Spleen (tissue), 11 donors: ENCODE results near the gene NUDT3. TPM values are rescaled to one million over a fixed set of nuclear protein-coding genes. Genes with fewer than 3 reads are reported as not detected.
A peak's percentile ranks its signal among the peaks of the same experiment; 100 is the strongest.

Experiments
- DNase-seq: peaks from one replicate; pipeline ENCODE4 v3.0.0-alpha.2; 2020
- H3K27ac ChIP-seq, 8 donors: fragments of 200-600 bp; sonication (generic) in 7 of 8; 1 replicate in 4 of 8; 2 replicates in 4 of 8; pipeline versions ENCODE4 v1.5.0 to v1.8.0; 2016 to 2021; ENCODE audit warnings: inconsistent platforms in 4 of 8, mild to moderate bottlenecking in 4 of 8, moderate library complexity in 1 of 8
- H3K27me3 ChIP-seq, 7 donors: fragments of 200-600 bp; sonication (generic) in 6 of 7; replicated peaks in 1 of 7; 1 replicate in 4 of 7; 2 replicates in 3 of 7; pipeline versions ENCODE4 v1.5.0 to v1.8.0; 2016 to 2021; ENCODE audit warnings: inconsistent platforms in 3 of 7, mild to moderate bottlenecking in 1 of 7
- H3K36me3 ChIP-seq, 6 donors: fragments of 200-600 bp; sonication (generic) in 5 of 6; 1 replicate in 4 of 6; 2 replicates in 2 of 6; pipeline versions ENCODE4 v1.5.0 to v1.8.0; 2016 to 2021; ENCODE audit warnings: inconsistent platforms in 2 of 6
- H3K4me1 ChIP-seq, 6 donors: fragments of 200-600 bp; sonication (generic) in 5 of 6; 1 replicate in 3 of 6; 2 replicates in 3 of 6; pipeline versions ENCODE4 v1.5.0 to v1.8.0; 2016 to 2021; ENCODE audit warnings: inconsistent platforms in 3 of 6
- H3K4me3 ChIP-seq, 8 donors: fragments of 200-600 bp; sonication (generic) in 7 of 8; 1 replicate in 4 of 8; 2 replicates in 4 of 8; pipeline versions ENCODE4 v1.5.0 to v1.8.0; 2016 to 2021; ENCODE audit warnings: inconsistent platforms in 4 of 8, mild to moderate bottlenecking in 4 of 8, moderate library complexity in 2 of 8
- H3K9me3 ChIP-seq, 8 donors: fragments of 200-600 bp; sonication (generic) in 7 of 8; 1 replicate in 4 of 8; 2 replicates in 4 of 8; pipeline versions ENCODE4 v1.5.0 to v1.8.0; 2016 to 2021; ENCODE audit warnings: inconsistent platforms in 4 of 8
- POLR2A ChIP-seq, 3 donors: fragments of 450-650 bp; IDR thresholded peaks; one replicate each; pipeline ENCODE4 v1.5.1; 2017; ENCODE audit warnings: antibody characterized with exemption in 3 of 3, mild to moderate bottlenecking in 1 of 3
- POLR2AphosphoS5 ChIP-seq, 3 donors: sonication (generic); formaldehyde crosslinking; IDR thresholded peaks; one replicate each; pipeline ENCODE4 v1.5.1; 2017; ENCODE audit warnings: antibody characterized with exemption in 3 of 3
- WGBS, 5 donors: extraction: QIAGEN DNeasy Blood & Tissue Kit in 3 of 5; methylation state at CpG; one replicate each; pipeline versions ENCODE4 v1.1.5 to v1.1.7; 2013 to 2018; 5-methylcytosine and 5-hydroxymethylcytosine counted together
- intact Hi-C: fragments of 100-400 bp; cut with DNase I; formaldehyde crosslinking; loops from one replicate; pipeline ENCODE4 v1.15.0; 2023; ENCODE audit warnings: low total_unique reads
- polyA plus RNA-seq, 3 donors: library from polyadenylated mRNA; stranded (reverse); fragments of 200-250 nt; gene quantifications; one replicate each; pipeline ENCODE4 v1.2.1, GENCODE V29; 2013
- total RNA-seq, 7 donors: library from RNA; depleted of rRNA in 3 of 7; stranded (reverse); fragments of >200 nt in 3 of 7; fragmentation: NEBNext Ultra II Directional in 4 of 7; extraction: Animal tissue kit (Norgen Biotek cat#: 25700) in 4 of 7; gene quantifications; one replicate each; pipeline versions ENCODE4 v1.1.0 to v1.2.1, GENCODE V29; 2016 to 2021
- TF ChIP-seq, protein P1 (sequence below), 11 experiments: fragments of 200-600 bp in 7 of 11; fragments of 450-650 bp in 4 of 11; sonication (generic) in 4 of 11; IDR thresholded peaks in 8 of 11; conservative IDR thresholded peaks in 3 of 11; 1 replicate in 7 of 11; 2 replicates in 4 of 11; pipeline versions ENCODE4 v1.4.0 to v1.8.0; 2016 to 2021; ENCODE audit warnings: antibody characterized with exemption in 11 of 11, inconsistent platforms in 4 of 11, mild to moderate bottlenecking in 1 of 11
- donor health status: healthy with polysubstance abuse.
- donor health status: DM: no; HTN: no; CAD: no; lungs with moderate emphysema.
- donor health status: DM: no; HTN: no; CAD: no.
- donor health status: Bipolar disorder and iron deficiency.
- donor health status: healthy.
- donor health status: DM: no; HTN: no; CAD: no.
- donor health status: DM: yes; HTN: yes; CAD: no.

The NUDT3 gene
- total and polyA plus RNA-seq, 10 donors: 9.2 to 54.2 (median 37.8) TPM

DNA sequence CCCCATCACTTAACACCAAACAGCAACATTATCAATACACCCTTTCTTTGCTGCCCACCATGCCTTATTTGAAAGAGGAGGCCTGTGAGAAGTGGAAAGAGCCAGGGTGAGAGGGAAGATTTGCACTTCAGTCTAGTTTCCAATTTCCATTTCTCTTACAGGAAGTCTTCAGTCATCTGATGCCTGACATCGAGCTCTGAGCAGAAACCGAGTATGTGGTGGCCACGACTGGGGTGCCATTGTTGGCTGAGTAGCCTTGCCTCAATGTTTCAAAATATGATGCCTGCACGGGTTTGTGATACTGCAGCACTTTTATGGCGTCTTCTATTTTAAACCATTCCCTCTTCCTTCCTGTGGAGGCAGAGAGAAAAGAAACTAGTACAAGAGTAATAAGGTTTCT, 103.9 kb downstream of the NUDT3 start:
- DNase-seq: no peak
- Histone ChIP-seq H3K4me3 (no peak overlapping the region), H3K27me3 (no peaks in the 10 kb centered on the region), H3K27ac (peak overlapping the region in 7 of 8 donors; percentile 12 to 69 (median 45)), H3K9me3 (no peaks in the 10 kb centered on the region), H3K4me1 (peaks cover 14 to 61% (median 48%) of the 10 kb centered on the region in 6 donors), H3K36me3 (peaks cover 0 to 60% (median 21%) of the 10 kb centered on the region in 6 donors)
- intact Hi-C loops: no loop called here
- TF ChIP-seq, protein P1, sequence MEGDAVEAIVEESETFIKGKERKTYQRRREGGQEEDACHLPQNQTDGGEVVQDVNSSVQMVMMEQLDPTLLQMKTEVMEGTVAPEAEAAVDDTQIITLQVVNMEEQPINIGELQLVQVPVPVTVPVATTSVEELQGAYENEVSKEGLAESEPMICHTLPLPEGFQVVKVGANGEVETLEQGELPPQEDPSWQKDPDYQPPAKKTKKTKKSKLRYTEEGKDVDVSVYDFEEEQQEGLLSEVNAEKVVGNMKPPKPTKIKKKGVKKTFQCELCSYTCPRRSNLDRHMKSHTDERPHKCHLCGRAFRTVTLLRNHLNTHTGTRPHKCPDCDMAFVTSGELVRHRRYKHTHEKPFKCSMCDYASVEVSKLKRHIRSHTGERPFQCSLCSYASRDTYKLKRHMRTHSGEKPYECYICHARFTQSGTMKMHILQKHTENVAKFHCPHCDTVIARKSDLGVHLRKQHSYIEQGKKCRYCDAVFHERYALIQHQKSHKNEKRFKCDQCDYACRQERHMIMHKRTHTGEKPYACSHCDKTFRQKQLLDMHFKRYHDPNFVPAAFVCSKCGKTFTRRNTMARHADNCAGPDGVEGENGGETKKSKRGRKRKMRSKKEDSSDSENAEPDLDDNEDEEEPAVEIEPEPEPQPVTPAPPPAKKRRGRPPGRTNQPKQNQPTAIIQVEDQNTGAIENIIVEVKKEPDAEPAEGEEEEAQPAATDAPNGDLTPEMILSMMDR (IDR thresholded peaks at IDR 0.05 in 8 of 11, conservative IDR thresholded peaks at IDR 0.05 in 3 of 11): no peak
- TF ChIP-seq POLR2AphosphoS5 (IDR thresholded peaks at IDR 0.05) (no peak), POLR2A (IDR thresholded peaks at IDR 0.05) (no peak)
- WGBS, 5 donors: 2 to 8% (median 5%) methylated on average over 5 of the region's 5 CpGs

- whole genome bisulfite sequencing, 5 donors: 74 to 85% (median 83%) methylated on average over 4 of the region's 4 CpGs
- Histone ChIP-seq H3K27ac (peak overlapping the region in 7 of 8 donors; percentile 69 to 89 (median 82)), H3K4me3 (peak overlapping the region in 1 of 8 donors; percentile 47)
Observed at GRCh38 chr6:34285448-34286164, 106.9 kb downstream of the NUDT3 start.

GRCh38 chr6:34284563-34285447, 107.7 kb downstream of the NUDT3 start:
- TF ChIP-seq POLR2AphosphoS5 (IDR thresholded peaks at IDR 0.05) (peak in 2 of 3 donors; percentile 82 to 85), POLR2A (IDR thresholded peaks at IDR 0.05) (no peak)
- TF ChIP-seq, protein P1 (IDR thresholded peaks at IDR 0.05 in 8 of 11, conservative IDR thresholded peaks at IDR 0.05 in 3 of 11): no peak
- Histone ChIP-seq H3K27ac (peak overlapping the region in 7 of 8 donors; percentile 69 to 89 (median 82)), H3K36me3 (peaks cover 0 to 44% (median 0%) of the 10 kb centered on the region in 6 donors), H3K9me3 (no peaks in the 10 kb centered on the region), H3K27me3 (no peaks in the 10 kb centered on the region), H3K4me1 (peaks cover 14 to 86% (median 53%) of the 10 kb centered on the region in 6 donors), H3K4me3 (peak overlapping the region in 1 of 8 donors; percentile 47)
- WGBS, 5 donors: 26 to 42% (median 37%) methylated on average over 4 of the region's 4 CpGs
- DNase-seq: peak; percentile 88
- intact Hi-C loops: no loop called here

More at GRCh38 chr6:34285448-34286164, 106.9 kb downstream of the NUDT3 start:
- DNase-seq: no peak
- H3K9me3 ChIP-seq: no peaks in the 10 kb centered on the region
- TF ChIP-seq, protein P1 (IDR thresholded peaks at IDR 0.05 in 8 of 11, conservative IDR thresholded peaks at IDR 0.05 in 3 of 11): no peak
- TF ChIP-seq POLR2A (IDR thresholded peaks at IDR 0.05): no peak
- TF ChIP-seq POLR2AphosphoS5 (IDR thresholded peaks at IDR 0.05): no peak
- peaks cover 0 to 41% (median 0%) of the 10 kb centered on the region in 6 donors for H3K36me3 ChIP-seq
- H3K4me1 ChIP-seq: peaks cover 14 to 79% (median 51%) of the 10 kb centered on the region in 6 donors
- intact Hi-C loops: no loop called here
- H3K27me3 ChIP-seq: no peaks in the 10 kb centered on the region
